CD4-positive, CD25-positive, alpha-beta regulatory T cell (primary cell): ENCODE results near the gene AKAP17A. TPM values are rescaled to one million over a fixed set of nuclear protein-coding genes. Genes with fewer than 3 reads are reported as not detected.

Experiments used
- ATAC-seq, 2 donors: fragments of 150-1000 bp; cut with Tn5 transposase; one replicate each; pipeline ENCODE4 v1.10.0; 2021; ENCODE audit warnings: low read depth in 2 of 2, moderate number of reproducible peaks in 2 of 2, moderate library complexity in 1 of 2
- DNase-seq, 3 donors: peaks; one replicate each; pipeline versions ENCODE4 v3.0.0 to v3.0.0-alpha.2; 2012 to 2022; ENCODE audit warnings: mixed read lengths in 1 of 3
- H3K27ac ChIP-seq: one replicate; pipeline ENCODE4 v1.7.0; 2013; ENCODE audit warnings: mild to moderate bottlenecking, low read length; ENCODE audit not compliant: insufficient read depth, poor library complexity, severe bottlenecking
- H3K27me3 ChIP-seq: one replicate; pipeline ENCODE4 v1.7.0; 2013; ENCODE audit warnings: low read length; ENCODE audit not compliant: control insufficient read depth, insufficient read depth
- H3K36me3 ChIP-seq: one replicate; pipeline ENCODE4 v1.7.0; 2013; ENCODE audit warnings: mild to moderate bottlenecking, low read length, moderate library complexity; ENCODE audit not compliant: control insufficient read depth, insufficient read depth
- H3K4me1 ChIP-seq: 2 replicates; pipeline ENCODE4 v1.7.0; 2013; ENCODE audit warnings: mild to moderate bottlenecking, low read length; ENCODE audit not compliant: insufficient read depth, control insufficient read depth, poor library complexity, severe bottlenecking
- H3K4me3 ChIP-seq: one replicate; pipeline ENCODE4 v1.7.0; 2013; ENCODE audit warnings: low read depth, mild to moderate bottlenecking, low read length, moderate library complexity
- H3K9me3 ChIP-seq, 2 experiments: 1 replicate in 1 of 2; 2 replicates in 1 of 2; pipeline ENCODE4 v1.7.0; 2013; ENCODE audit warnings: low read length in 2 of 2, mild to moderate bottlenecking in 1 of 2, moderate library complexity in 1 of 2; ENCODE audit not compliant: control insufficient read depth in 2 of 2
- H3K27ac Mint-ChIP-seq, 3 donors: one replicate each; pipeline ENCODE4 v1.8.0; 2020 to 2022; ENCODE audit warnings: mild to moderate bottlenecking in 3 of 3, mixed read lengths in 3 of 3, moderate library complexity in 2 of 3
- H3K27me3 Mint-ChIP-seq: one replicate; pipeline ENCODE4 v1.8.0; 2022; ENCODE audit warnings: mild to moderate bottlenecking, mixed read lengths
- H3K36me3 Mint-ChIP-seq: one replicate; pipeline ENCODE4 v1.8.0; 2020; ENCODE audit warnings: mixed read lengths
- H3K4me1 Mint-ChIP-seq, 4 donors: one replicate each; pipeline ENCODE4 v1.8.0; 2020 to 2022; ENCODE audit warnings: mixed read lengths in 4 of 4, mild to moderate bottlenecking in 1 of 4
- H3K4me3 Mint-ChIP-seq, 4 donors: one replicate each; pipeline ENCODE4 v1.8.0; 2020 to 2022; ENCODE audit warnings: mild to moderate bottlenecking in 4 of 4, mixed read lengths in 4 of 4, moderate library complexity in 3 of 4
- H3K9me3 Mint-ChIP-seq, 7 donors: one replicate each; pipeline ENCODE4 v1.8.0; 2020 to 2022; ENCODE audit warnings: mixed read lengths in 7 of 7, mild to moderate bottlenecking in 3 of 7, moderate library complexity in 2 of 7
- polyA plus RNA-seq, 4 donors: library from polyadenylated mRNA; unstranded; fragments of 300-500 nt; fragmentation: Illumina TruSeq; gene quantifications; one replicate each; pipeline ENCODE4 v1.2.3, GENCODE V29; 2021
- total RNA-seq: library from RNA; stranded (reverse); gene quantifications from one replicate; pipeline ENCODE4 v1.2.3, GENCODE V29; 2022

Gene AKAP17A
- total and polyA plus RNA-seq, 5 donors from 2014 or later: 11.0 to 108 (median 14.2) TPM

- H3K36me3 Mint-ChIP-seq: peaks cover 8% of the 10 kb centered on the region
- no peaks in the 10 kb centered on the region for H3K27me3 ChIP-seq
- peaks cover 0 to 1% (median 0%) of the 10 kb centered on the region in 7 donors for H3K9me3 Mint-ChIP-seq
- H3K36me3 ChIP-seq: peaks cover 11% of the 10 kb centered on the region
- H3K4me1 ChIP-seq: peaks cover 34% of the 10 kb centered on the region
- peaks cover 0 to 36% (median 8%) of the 10 kb centered on the region in 4 donors for H3K4me1 Mint-ChIP-seq
- no peaks in the 10 kb centered on the region for H3K9me3 ChIP-seq
- peak overlapping the region; percentile 37 to 65 (median 52) for H3K27ac Mint-ChIP-seq
- ATAC-seq: no peak
- DNase-seq: no peak
- no peak overlapping the region for H3K27ac ChIP-seq
- peak overlapping the region in 1 of 4 donors; percentile 81 for H3K4me3 Mint-ChIP-seq
- H3K27me3 Mint-ChIP-seq: no peaks in the 10 kb centered on the region
- no peak overlapping the region for H3K4me3 ChIP-seq
Measured at GRCh38 chrX:1589356-1590130, 1.9 kb upstream of the AKAP17A start.

DNA sequence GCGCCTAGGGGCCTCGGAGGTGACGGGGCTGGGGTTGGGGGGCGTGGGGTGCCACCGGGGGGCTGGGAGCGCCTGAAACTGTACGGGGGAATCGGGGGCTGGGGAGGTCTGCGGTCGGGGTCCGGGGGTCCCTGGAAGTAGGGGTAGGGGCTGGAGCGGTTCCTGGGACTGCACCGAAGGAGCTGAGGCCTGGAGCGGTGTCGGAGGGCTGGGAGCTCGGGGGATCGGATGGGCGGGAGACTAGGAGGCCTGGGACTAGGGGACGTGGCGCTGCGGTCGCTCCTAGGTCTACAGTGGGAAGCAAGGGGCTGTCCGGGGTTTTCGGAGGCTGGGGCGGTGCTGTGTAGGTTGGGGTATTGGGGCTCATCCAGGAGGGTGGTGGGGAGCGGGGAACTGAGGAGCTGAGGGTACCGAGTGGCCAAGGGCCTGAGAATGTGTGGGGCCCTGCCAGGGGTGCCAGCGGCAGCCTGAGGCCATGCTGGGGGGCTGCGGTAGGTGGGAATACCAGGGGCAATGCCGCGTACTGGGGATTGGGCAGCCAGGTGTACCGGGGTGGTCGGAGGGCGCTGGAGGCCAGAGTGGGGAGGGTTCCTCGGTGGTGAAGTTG is 562 bp downstream of the AKAP17A start:
- Histone ChIP-seq H3K36me3 (peaks cover 30% of the 10 kb centered on the region), H3K27me3 (no peaks in the 10 kb centered on the region), H3K9me3 (no peaks in the 10 kb centered on the region), H3K27ac (peak overlapping the region; percentile 74), H3K4me1 (peaks cover 32% of the 10 kb centered on the region), H3K4me3 (peak overlapping the region; percentile 67)
- DNase-seq: no peak
- H3K9me3 Mint-ChIP-seq: peaks cover 0 to 1% (median 0%) of the 10 kb centered on the region in 7 donors
- H3K36me3 Mint-ChIP-seq: peaks cover 20% of the 10 kb centered on the region
- no peak for ATAC-seq
- peaks cover 0 to 37% (median 13%) of the 10 kb centered on the region in 4 donors for H3K4me1 Mint-ChIP-seq
- H3K27ac Mint-ChIP-seq: peak overlapping the region; percentile 65 to 97 (median 93)
- no peaks in the 10 kb centered on the region for H3K27me3 Mint-ChIP-seq
- H3K4me3 Mint-ChIP-seq: peak overlapping the region; percentile 90 to 95 (median 94)

GRCh38 chrX:1592470-1593142 is 1.2 kb downstream of the AKAP17A start:
- Histone ChIP-seq H3K4me3 (peak overlapping the region; percentile 67), H3K27ac (peak overlapping the region; percentile 74), H3K9me3 (no peaks in the 10 kb centered on the region), H3K36me3 (peaks cover 36% of the 10 kb centered on the region), H3K4me1 (peaks cover 27% of the 10 kb centered on the region), H3K27me3 (no peaks in the 10 kb centered on the region)
- peak in 1 of 3 donors; percentile 38 for DNase-seq
- peaks cover 0 to 34% (median 13%) of the 10 kb centered on the region in 4 donors for H3K4me1 Mint-ChIP-seq
- peaks cover 0 to 1% (median 0%) of the 10 kb centered on the region in 7 donors for H3K9me3 Mint-ChIP-seq
- H3K27me3 Mint-ChIP-seq: no peaks in the 10 kb centered on the region
- peak overlapping the region; percentile 79 to 97 (median 93) for H3K27ac Mint-ChIP-seq
- no peak for ATAC-seq
- peak overlapping the region; percentile 90 to 95 (median 94) for H3K4me3 Mint-ChIP-seq
- peaks cover 20% of the 10 kb centered on the region for H3K36me3 Mint-ChIP-seq

- Histone ChIP-seq H3K4me3 (peak overlapping the region; percentile 67), H3K4me1 (peaks cover 27% of the 10 kb centered on the region), H3K27ac (peak overlapping the region; percentile 74), H3K36me3 (peaks cover 43% of the 10 kb centered on the region), H3K9me3 (no peaks in the 10 kb centered on the region), H3K27me3 (no peaks in the 10 kb centered on the region)
- Mint-ChIP-seq H3K4me3 (peak overlapping the region; percentile 90 to 95 (median 94)), H3K9me3 (peaks cover 0 to 1% (median 0%) of the 10 kb centered on the region in 7 donors), H3K4me1 (peaks cover 0 to 34% (median 13%) of the 10 kb centered on the region in 4 donors), H3K36me3 (peaks cover 20% of the 10 kb centered on the region), H3K27me3 (no peaks in the 10 kb centered on the region), H3K27ac (peak overlapping the region; percentile 79 to 93 (median 89))
- ATAC-seq (no peak), DNase-seq (no peak)
Measured at GRCh38 chrX:1593286-1594271, 2.2 kb downstream of the AKAP17A start.

- Mint-ChIP-seq H3K9me3 (peaks cover 0 to 1% (median 0%) of the 10 kb centered on the region in 7 donors), H3K36me3 (peaks cover 23% of the 10 kb centered on the region), H3K27ac (peak overlapping the region in 1 of 3 donors; percentile 68), H3K27me3 (no peaks in the 10 kb centered on the region), H3K4me1 (peaks cover 0 to 28% (median 10%) of the 10 kb centered on the region in 4 donors), H3K4me3 (peak overlapping the region in 2 of 4 donors; percentile 28 to 68)
- ATAC-seq (no peak), DNase-seq (no peak)
- Histone ChIP-seq H3K27ac (no peak overlapping the region), H3K4me3 (no peak overlapping the region), H3K4me1 (peaks cover 27% of the 10 kb centered on the region), H3K9me3 (no peaks in the 10 kb centered on the region), H3K36me3 (peaks cover 63% of the 10 kb centered on the region), H3K27me3 (no peaks in the 10 kb centered on the region)
Measured at GRCh38 chrX:1595711-1596060, 4.3 kb downstream of the AKAP17A start.

- H3K4me1 Mint-ChIP-seq: peaks cover 0 to 24% (median 10%) of the 10 kb centered on the region in 4 donors
- H3K27ac ChIP-seq: no peak overlapping the region
- ATAC-seq: no peak
- H3K4me3 ChIP-seq: no peak overlapping the region
- H3K27me3 Mint-ChIP-seq: no peaks in the 10 kb centered on the region
- H3K4me3 Mint-ChIP-seq: peak overlapping the region in 1 of 4 donors; percentile 64
- H3K36me3 ChIP-seq: peaks cover 74% of the 10 kb centered on the region
- H3K4me1 ChIP-seq: peaks cover 24% of the 10 kb centered on the region
- peaks cover 27% of the 10 kb centered on the region for H3K36me3 Mint-ChIP-seq
- DNase-seq: no peak
- no peak overlapping the region for H3K27ac Mint-ChIP-seq
- H3K27me3 ChIP-seq: no peaks in the 10 kb centered on the region
- no peaks in the 10 kb centered on the region for H3K9me3 ChIP-seq
- H3K9me3 Mint-ChIP-seq: peaks cover 0 to 1% (median 0%) of the 10 kb centered on the region in 7 donors
Measured at GRCh38 chrX:1596676-1597344, 5.4 kb downstream of the AKAP17A start.
